Psoas muscle (tissue), 8 donors: ENCODE measurements around the gene C1QTNF8. TPM values are rescaled to one million over a fixed set of nuclear protein-coding genes. Genes with fewer than 3 reads are reported as not detected.

ENCODE experiments used
- ATAC-seq, 4 donors: fragments of 200-7000 bp; cut with Tn5 transposase; one replicate each; pipeline ENCODE4 v1.9.1; 2020; ENCODE audit warnings: moderate library complexity in 3 of 4, mild to moderate bottlenecking in 2 of 4
- DNase-seq, 2 donors: peaks; one replicate each; pipeline ENCODE4 v3.0.0-alpha.2; 2020
- H3K27ac ChIP-seq: fragments of 200-600 bp; one replicate; pipeline ENCODE4 v1.8.0; 2022
- H3K27me3 ChIP-seq, 3 donors: fragments of 200-600 bp in 1 of 3; one replicate each; pipeline versions ENCODE4 v1.6.1 to v1.8.0; 2013 to 2022; ENCODE audit warnings: low read length in 2 of 3, mild to moderate bottlenecking in 2 of 3, moderate library complexity in 1 of 3; ENCODE audit not compliant: insufficient read depth in 3 of 3
- H3K36me3 ChIP-seq, 2 donors: fragments of 200-600 bp in 1 of 2; one replicate each; pipeline versions ENCODE4 v1.6.1 to v1.8.0; 2013 to 2022; ENCODE audit warnings: low read depth in 1 of 2, mild to moderate bottlenecking in 1 of 2, moderate library complexity in 1 of 2; ENCODE audit not compliant: insufficient read depth in 1 of 2
- H3K4me1 ChIP-seq: fragments of 200-600 bp; one replicate; pipeline ENCODE4 v1.8.0; 2022
- H3K4me3 ChIP-seq: fragments of 200-600 bp; one replicate; pipeline ENCODE4 v1.8.0; 2022; ENCODE audit warnings: mild to moderate bottlenecking
- H3K9me3 ChIP-seq: fragments of 200-600 bp; one replicate; pipeline ENCODE4 v1.8.0; 2022
- CTCF ChIP-seq: fragments of 200-600 bp; IDR thresholded peaks from one replicate; pipeline ENCODE4 v1.8.0; 2022; ENCODE audit warnings: antibody characterized with exemption
- WGBS, 3 donors: extraction: QIAGEN DNeasy Blood & Tissue Kit; methylation state at CpG; one replicate each; pipeline versions ENCODE4 v1.1.6 to v1.1.7; 2013; 5-methylcytosine and 5-hydroxymethylcytosine counted together
- intact Hi-C, 2 donors: fragments of 100-400 bp; cut with DNase I; formaldehyde crosslinking; loops; one replicate each; pipeline versions ENCODE4 v1.11.0 to v1.14.2; 2022
- polyA plus RNA-seq, 3 donors: library from polyadenylated mRNA; stranded (reverse); fragments of 200-250 nt; gene quantifications; one replicate each; pipeline ENCODE4 v1.2.3, GENCODE V29; 2013
- total RNA-seq, 4 donors: library from RNA; stranded (reverse); fragmentation: NEBNext Ultra II Directional in 2 of 4; extraction: Animal tissue kit (Norgen Biotek cat#: 25700) in 2 of 4; gene quantifications; one replicate each; pipeline versions ENCODE4 v1.2.1 to v1.2.4, GENCODE V29; 2021 to 2023
- donor health status: healthy with polysubstance abuse.
- donor health status: DM: no; HTN: no; CAD: no; lungs with moderate emphysema.
- donor health status: Bipolar disorder and iron deficiency.
- donor health status: healthy.
- donor health status: DM: yes; HTN: yes; CAD: no.
- donor health status: DM: no; HTN: no; CAD: no.
- donor health status: DM: no; HTN: no; CAD: no.
- donor health status: DM: yes; HTN: yes; CAD: no.

The C1QTNF8 gene
- total and polyA plus RNA-seq, 7 donors, result not detected

GRCh38 chr16:1050516-1050915 lies 45.5 kb downstream of the C1QTNF8 start:
- Histone ChIP-seq H3K27ac (no peak overlapping the region), H3K4me1 (no peaks in the 10 kb centered on the region), H3K4me3 (no peak overlapping the region), H3K36me3 (no peaks in the 10 kb centered on the region), H3K9me3 (no peaks in the 10 kb centered on the region), H3K27me3 (peaks cover 0 to 83% (median 26%) of the 10 kb centered on the region in 3 donors)
- no peak for ATAC-seq
- 72 to 78% (median 77%) methylated on average over 30 of the region's 30 CpGs for WGBS, 3 donors
- TF ChIP-seq CTCF, result no peak
- intact Hi-C loops, result loop anchor here in 1 of 2 donors (10.0 kb wide), 1 partner anchor 236 kb away; no protein-coding TSS in a partner anchor
- DNase-seq, result no peak

- no peaks in the 10 kb centered on the region for H3K4me1 ChIP-seq
- TF ChIP-seq CTCF, result no peak
- no peak overlapping the region for H3K27ac ChIP-seq
- H3K36me3 ChIP-seq, result no peaks in the 10 kb centered on the region
- intact Hi-C loops, result loop anchor here in 1 of 2 donors (10.0 kb wide), 1 partner anchor 235 kb away; no protein-coding TSS in a partner anchor
- ATAC-seq (no peak), DNase-seq (no peak)
- no peaks in the 10 kb centered on the region for H3K9me3 ChIP-seq
- peaks cover 0 to 84% (median 26%) of the 10 kb centered on the region in 3 donors for H3K27me3 ChIP-seq
- WGBS, 3 donors, result 85 to 92% (median 86%) methylated on average over 10 to 11 of the region's 11 CpGs
- H3K4me3 ChIP-seq, result no peak overlapping the region
Observed at GRCh38 chr16:1049976-1050247, 46.1 kb downstream of the C1QTNF8 start.

GRCh38 chr16:1049113-1049975 lies 46.7 kb downstream of the C1QTNF8 start:
- 56 to 71% (median 56%) methylated on average over 27 to 31 of the region's 31 CpGs for WGBS, 3 donors
- Histone ChIP-seq H3K36me3 (no peaks in the 10 kb centered on the region), H3K27ac (no peak overlapping the region), H3K4me1 (no peaks in the 10 kb centered on the region), H3K27me3 (peaks cover 0 to 84% (median 29%) of the 10 kb centered on the region in 3 donors), H3K9me3 (no peaks in the 10 kb centered on the region), H3K4me3 (no peak overlapping the region)
- ATAC-seq (no peak), DNase-seq (no peak)
- TF ChIP-seq CTCF, result no peak
- intact Hi-C loops, result no loop called here

GRCh38 chr16:1048442-1049112 lies 47.5 kb downstream of the C1QTNF8 start:
- Histone ChIP-seq H3K4me3 (no peak overlapping the region), H3K27ac (no peak overlapping the region), H3K4me1 (no peaks in the 10 kb centered on the region), H3K36me3 (no peaks in the 10 kb centered on the region), H3K27me3 (peaks cover 0 to 86% (median 28%) of the 10 kb centered on the region in 3 donors), H3K9me3 (no peaks in the 10 kb centered on the region)
- intact Hi-C loops, result no loop called here
- DNase-seq (peak; percentile 69 to 88), ATAC-seq (peak; percentile 44 to 73 (median 58))
- TF ChIP-seq CTCF, result no peak
- WGBS, 3 donors, result 8 to 21% (median 13%) methylated on average over 28 to 37 of the region's 37 CpGs
